Measurements from ENCODE around the gene MME.

DNA sequence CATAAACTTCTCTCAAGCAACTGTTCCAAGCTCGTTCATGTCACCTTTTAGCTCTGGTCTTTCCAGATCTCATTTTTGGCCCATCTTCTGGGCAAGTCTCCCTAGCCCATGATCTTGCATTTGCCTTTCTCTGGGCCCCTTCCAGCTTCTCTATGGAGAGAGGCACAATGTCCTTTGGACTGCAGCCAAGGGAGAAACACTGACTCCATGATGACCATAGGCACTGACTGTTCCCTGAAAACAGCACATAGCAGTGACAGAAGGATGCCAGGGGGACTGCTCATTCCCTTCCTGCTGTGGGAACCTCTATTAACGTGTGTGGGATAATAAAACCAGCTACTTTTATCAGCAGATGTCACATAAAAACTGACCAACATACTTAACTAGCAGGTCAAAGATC lies 153.1 kb downstream of the MME start:
- TF ChIP-seq, protein P1, sequence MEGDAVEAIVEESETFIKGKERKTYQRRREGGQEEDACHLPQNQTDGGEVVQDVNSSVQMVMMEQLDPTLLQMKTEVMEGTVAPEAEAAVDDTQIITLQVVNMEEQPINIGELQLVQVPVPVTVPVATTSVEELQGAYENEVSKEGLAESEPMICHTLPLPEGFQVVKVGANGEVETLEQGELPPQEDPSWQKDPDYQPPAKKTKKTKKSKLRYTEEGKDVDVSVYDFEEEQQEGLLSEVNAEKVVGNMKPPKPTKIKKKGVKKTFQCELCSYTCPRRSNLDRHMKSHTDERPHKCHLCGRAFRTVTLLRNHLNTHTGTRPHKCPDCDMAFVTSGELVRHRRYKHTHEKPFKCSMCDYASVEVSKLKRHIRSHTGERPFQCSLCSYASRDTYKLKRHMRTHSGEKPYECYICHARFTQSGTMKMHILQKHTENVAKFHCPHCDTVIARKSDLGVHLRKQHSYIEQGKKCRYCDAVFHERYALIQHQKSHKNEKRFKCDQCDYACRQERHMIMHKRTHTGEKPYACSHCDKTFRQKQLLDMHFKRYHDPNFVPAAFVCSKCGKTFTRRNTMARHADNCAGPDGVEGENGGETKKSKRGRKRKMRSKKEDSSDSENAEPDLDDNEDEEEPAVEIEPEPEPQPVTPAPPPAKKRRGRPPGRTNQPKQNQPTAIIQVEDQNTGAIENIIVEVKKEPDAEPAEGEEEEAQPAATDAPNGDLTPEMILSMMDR (IDR thresholded peaks at IDR 0.05; ENCODE audit: control extremely low read depth in 1 of 3, insufficient read depth in 1 of 3, low read depth in 1 of 3, low read length in 3 of 3) = no peak
- TF ChIP-seq POLR2AphosphoS5 (IDR thresholded peaks at IDR 0.05; ENCODE audit: low read depth, low read length) (no peak), KDM1A (IDR thresholded peaks at IDR 0.05; ENCODE audit: borderline replicate concordance, low read length) (no peak), RBBP5 (IDR thresholded peaks at IDR 0.05; ENCODE audit: borderline replicate concordance, low read depth, low read length) (no peak), ZNF274 (IDR thresholded peaks at IDR 0.05; ENCODE audit: borderline replicate concordance, extremely low read depth, low read length) (no peak), SP2 (IDR thresholded peaks at IDR 0.05; ENCODE audit: low read length) (no peak), POLR2A (IDR thresholded peaks at IDR 0.05; ENCODE audit: control extremely low read depth in 1 of 2, low read depth in 2 of 2, low read length in 2 of 2) (no peak), POU5F1 (IDR thresholded peaks at IDR 0.05; ENCODE audit: low read depth, low read length) (no peak), PHF8 (conservative IDR thresholded peaks at IDR 0.05; ENCODE audit: low read depth, low read length) (no peak), EGR1 (IDR thresholded peaks at IDR 0.05; ENCODE audit: borderline replicate concordance, low read depth, low read length) (no peak), MAFK (IDR thresholded peaks at IDR 0.05; ENCODE audit: low read depth, low read length) (no peak)

All from H1 (cell line).